Bronchial epithelial cell (primary cell): ENCODE measurements around the gene MARCHF3. TPM values are rescaled to one million over a fixed set of nuclear protein-coding genes. Genes with fewer than 3 reads are reported as not detected.

Experiments
- DNase-seq: peaks from one replicate; pipeline ENCODE4 v3.0.0-alpha.2; 2010; ENCODE audit warnings: low read depth
- FAIRE-seq: peaks from 2 replicates; lab custom pipeline; 2011; peaks lifted over from hg19 to GRCh38; lab: Jason Lieb, UNC
- H3K27me3 ChIP-seq: 2 replicates; pipeline ENCODE4 v1.5.1; 2011; ENCODE audit warnings: low read length; ENCODE audit not compliant: control insufficient read depth, insufficient read depth
- H3K36me3 ChIP-seq: 2 replicates; pipeline ENCODE4 v1.5.1; 2011; ENCODE audit warnings: low read length; ENCODE audit not compliant: control insufficient read depth, insufficient read depth
- H3K4me3 ChIP-seq: 2 replicates; pipeline ENCODE4 v1.5.1; 2011; ENCODE audit warnings: mild to moderate bottlenecking, low read depth, low read length, control low read depth
- CTCF ChIP-seq: IDR thresholded peaks from 2 replicates; pipeline ENCODE4 v1.5.1; 2011; ENCODE audit warnings: mild to moderate bottlenecking, moderate library complexity, low read length, control low read depth, inconsistent platforms; ENCODE audit not compliant: insufficient read depth, severe bottlenecking
- total RNA-seq: library from RNA; depleted of rRNA; stranded (reverse); fragments of >200 nt; gene quantifications from 2 replicates; pipeline ENCODE4 v1.2.1, GENCODE V29; 2014

The MARCHF3 gene
- total RNA-seq, 1 donor from 2014 or later, result 1.6 TPM

GRCh38 chr5:126995039-126995438, 35.3 kb downstream of the MARCHF3 start:
- Histone ChIP-seq H3K36me3 (no peaks in the 10 kb centered on the region), H3K27me3 (peaks cover 2% of the 10 kb centered on the region), H3K4me3 (no peak overlapping the region)
- no peak for TF ChIP-seq CTCF
- DNase-seq (no peak), FAIRE-seq (no peak)

- TF ChIP-seq CTCF, result no peak
- H3K36me3 ChIP-seq, result no peaks in the 10 kb centered on the region
- H3K4me3 ChIP-seq, result no peak overlapping the region
- DNase-seq (no peak), FAIRE-seq (no peak)
- H3K27me3 ChIP-seq, result peaks cover 2% of the 10 kb centered on the region
These were observed 35.9 kb downstream of the MARCHF3 start for GRCh38 chr5:126994485-126994884.

GRCh38 chr5:126988021-126988569, 42.3 kb downstream of the MARCHF3 start:
- DNase-seq (no peak), FAIRE-seq (no peak)
- Histone ChIP-seq H3K4me3 (no peak overlapping the region), H3K36me3 (no peaks in the 10 kb centered on the region), H3K27me3 (no peaks in the 10 kb centered on the region)
- no peak for TF ChIP-seq CTCF

- H3K36me3 ChIP-seq, result no peaks in the 10 kb centered on the region
- no peak for FAIRE-seq
- no peak for TF ChIP-seq CTCF
- no peak overlapping the region for H3K4me3 ChIP-seq
- no peak for DNase-seq
- H3K27me3 ChIP-seq, result no peaks in the 10 kb centered on the region
These were observed 43.0 kb downstream of the MARCHF3 start for GRCh38 chr5:126987271-126987899.

- Histone ChIP-seq H3K27me3 (no peaks in the 10 kb centered on the region), H3K4me3 (no peak overlapping the region), H3K36me3 (no peaks in the 10 kb centered on the region)
- TF ChIP-seq CTCF, result no peak
- no peak for FAIRE-seq
- DNase-seq, result no peak
These were observed 45.7 kb downstream of the MARCHF3 start for GRCh38 chr5:126984632-126985031.

GRCh38 chr5:126983874-126984266, 46.5 kb downstream of the MARCHF3 start:
- Histone ChIP-seq H3K36me3 (no peaks in the 10 kb centered on the region), H3K27me3 (no peaks in the 10 kb centered on the region), H3K4me3 (no peak overlapping the region)
- FAIRE-seq, result no peak
- no peak for DNase-seq
- no peak for TF ChIP-seq CTCF
